ENCODE measurements around the gene RNF123. TPM values are rescaled to one million over a fixed set of nuclear protein-coding genes. Genes with fewer than 3 reads are reported as not detected.

The RNF123 gene
- total RNA-seq, 3 donors from 2014 or later (not counting 1 experiment from before 2014, with no cell fraction given): 48.5 to 58.7 (median 55.6) TPM

GRCh38 chr3:49642708-49643145, 46.6 kb upstream of the RNF123 start:
- H3K27me3 ChIP-seq (ENCODE audit: control insufficient read depth, insufficient read depth, low read length): no peaks in the 10 kb centered on the region
- Mint-ChIP-seq H3K4me1 (no peaks in the 10 kb centered on the region), H3K27ac (no peak overlapping the region), H3K9me3 (no peaks in the 10 kb centered on the region), H3K36me3 (no peaks in the 10 kb centered on the region), H3K4me3 (no peak overlapping the region), H3K27me3 (ENCODE audit: low read depth in 2 of 2) (no peaks in the 10 kb centered on the region)
- no peak overlapping the region for H3K4me3 ChIP-seq (ENCODE audit: low read length)
- no peak for TF ChIP-seq CTCF (IDR thresholded peaks at IDR 0.05)
- intact Hi-C loops (cut with micrococcal nuclease): no loop called here
- no peak for ATAC-seq
- no peaks in the 10 kb centered on the region for H3K9me3 ChIP-seq (ENCODE audit: control insufficient read depth, insufficient read depth, low read length)
- H3K36me3 ChIP-seq (ENCODE audit: control insufficient read depth, insufficient read depth, low read length): no peaks in the 10 kb centered on the region
- no peaks in the 10 kb centered on the region for H3K4me1 ChIP-seq (ENCODE audit: control insufficient read depth, insufficient read depth, low read length)
- no peak overlapping the region for H3K27ac ChIP-seq (ENCODE audit: low read length)
- DNase-seq: no peak
- 82% methylated on average over 9 of the region's 9 CpGs for WGBS (ENCODE audit: insufficient coverage)

GRCh38 chr3:49644684-49645083, 44.7 kb upstream of the RNF123 start:
- no peaks in the 10 kb centered on the region for H3K36me3 Mint-ChIP-seq
- WGBS (ENCODE audit: insufficient coverage): 87% methylated on average over 8 of the region's 8 CpGs
- ATAC-seq: no peak

GRCh38 chr3:49646236-49646635, 43.1 kb upstream of the RNF123 start:
- TF ChIP-seq CTCF (IDR thresholded peaks at IDR 0.05): no peak
- Mint-ChIP-seq H3K27me3 (ENCODE audit: low read depth in 2 of 2) (no peaks in the 10 kb centered on the region), H3K36me3 (no peaks in the 10 kb centered on the region), H3K9me3 (no peaks in the 10 kb centered on the region), H3K4me1 (no peaks in the 10 kb centered on the region), H3K27ac (no peak overlapping the region), H3K4me3 (no peak overlapping the region)
- Histone ChIP-seq H3K9me3 (ENCODE audit: control insufficient read depth, insufficient read depth, low read length) (no peaks in the 10 kb centered on the region), H3K36me3 (ENCODE audit: control insufficient read depth, insufficient read depth, low read length) (no peaks in the 10 kb centered on the region), H3K4me3 (ENCODE audit: low read length) (no peak overlapping the region), H3K4me1 (ENCODE audit: control insufficient read depth, insufficient read depth, low read length) (no peaks in the 10 kb centered on the region), H3K27me3 (ENCODE audit: control insufficient read depth, insufficient read depth, low read length) (no peaks in the 10 kb centered on the region), H3K27ac (ENCODE audit: low read length) (no peak overlapping the region)
- DNase-seq (no peak), ATAC-seq (no peak)
- intact Hi-C loops (cut with micrococcal nuclease): no loop called here
- WGBS (ENCODE audit: insufficient coverage): 89% methylated on average over 2 of the region's 3 CpGs

More at GRCh38 chr3:49644684-49645083, 44.7 kb upstream of the RNF123 start:
- Histone ChIP-seq H3K4me3 (ENCODE audit: low read length) (no peak overlapping the region), H3K27ac (ENCODE audit: low read length) (no peak overlapping the region), H3K36me3 (ENCODE audit: control insufficient read depth, insufficient read depth, low read length) (no peaks in the 10 kb centered on the region), H3K27me3 (ENCODE audit: control insufficient read depth, insufficient read depth, low read length) (no peaks in the 10 kb centered on the region), H3K4me1 (ENCODE audit: control insufficient read depth, insufficient read depth, low read length) (no peaks in the 10 kb centered on the region), H3K9me3 (ENCODE audit: control insufficient read depth, insufficient read depth, low read length) (no peaks in the 10 kb centered on the region)
- H3K4me3 Mint-ChIP-seq: no peak overlapping the region
- H3K9me3 Mint-ChIP-seq: no peaks in the 10 kb centered on the region
- no peaks in the 10 kb centered on the region for H3K4me1 Mint-ChIP-seq
- H3K27ac Mint-ChIP-seq: no peak overlapping the region
- no peaks in the 10 kb centered on the region for H3K27me3 Mint-ChIP-seq (ENCODE audit: low read depth in 2 of 2)
- TF ChIP-seq CTCF (IDR thresholded peaks at IDR 0.05): no peak
- DNase-seq: no peak
- intact Hi-C loops (cut with micrococcal nuclease): no loop called here

- Histone ChIP-seq H3K36me3 (ENCODE audit: control insufficient read depth, insufficient read depth, low read length) (no peaks in the 10 kb centered on the region), H3K4me1 (ENCODE audit: control insufficient read depth, insufficient read depth, low read length) (no peaks in the 10 kb centered on the region), H3K27ac (ENCODE audit: low read length) (no peak overlapping the region), H3K27me3 (ENCODE audit: control insufficient read depth, insufficient read depth, low read length) (no peaks in the 10 kb centered on the region), H3K9me3 (ENCODE audit: control insufficient read depth, insufficient read depth, low read length) (no peaks in the 10 kb centered on the region), H3K4me3 (ENCODE audit: low read length) (no peak overlapping the region)
- Mint-ChIP-seq H3K36me3 (no peaks in the 10 kb centered on the region), H3K9me3 (no peaks in the 10 kb centered on the region), H3K27ac (no peak overlapping the region), H3K4me3 (no peak overlapping the region), H3K4me1 (no peaks in the 10 kb centered on the region), H3K27me3 (ENCODE audit: low read depth in 2 of 2) (no peaks in the 10 kb centered on the region)
- DNase-seq (no peak), ATAC-seq (no peak)
- TF ChIP-seq CTCF (IDR thresholded peaks at IDR 0.05): no peak
- intact Hi-C loops (cut with micrococcal nuclease): no loop called here
- WGBS (ENCODE audit: insufficient coverage): 70% methylated on average over 2 of the region's 2 CpGs
Observed at GRCh38 chr3:49647741-49648140, 41.6 kb upstream of the RNF123 start.
